Heart left ventricle (tissue), 16 donors: ENCODE measurements around the gene CRIM1. TPM values are rescaled to one million over a fixed set of nuclear protein-coding genes. Genes with fewer than 3 reads are reported as not detected.

Source experiments
- ATAC-seq, 4 donors: fragments of 200-7000 bp; cut with Tn5 transposase; one replicate each; pipeline ENCODE4 v1.9.1; 2020 to 2022; ENCODE audit warnings: moderate library complexity in 4 of 4, mild to moderate bottlenecking in 3 of 4, moderate number of reproducible peaks in 1 of 4
- DNase-seq, 5 donors: peaks; one replicate each; pipeline ENCODE4 v3.0.0-alpha.2; 2020
- H3K27ac ChIP-seq, 12 donors: fragments of 200-600 bp; sonication (generic) in 4 of 12; one replicate each; pipeline versions ENCODE4 v1.5.0 to v1.8.0; 2016 to 2022; ENCODE audit warnings: mild to moderate bottlenecking in 2 of 12
- H3K27me3 ChIP-seq, 9 donors: fragments of 200-600 bp; sonication (generic) in 2 of 9; one replicate each; pipeline versions ENCODE4 v1.5.1 to v1.8.0; 2016 to 2022; ENCODE audit warnings: mild to moderate bottlenecking in 3 of 9
- H3K36me3 ChIP-seq, 9 donors: fragments of 200-600 bp; sonication (generic) in 2 of 9; one replicate each; pipeline versions ENCODE4 v1.5.0 to v1.8.0; 2018 to 2022; ENCODE audit warnings: mild to moderate bottlenecking in 2 of 9
- H3K4me1 ChIP-seq, 12 donors: fragments of 200-600 bp; sonication (generic) in 4 of 12; one replicate each; pipeline versions ENCODE4 v1.5.0 to v1.8.0; 2016 to 2022; ENCODE audit warnings: mild to moderate bottlenecking in 3 of 12
- H3K4me3 ChIP-seq, 12 donors: fragments of 200-600 bp; sonication (generic) in 4 of 12; one replicate each; pipeline versions ENCODE4 v1.5.0 to v1.8.0; 2017 to 2022; ENCODE audit warnings: mild to moderate bottlenecking in 9 of 12, moderate library complexity in 4 of 12
- H3K9me3 ChIP-seq, 12 donors: fragments of 200-600 bp; sonication (generic) in 4 of 12; one replicate each; pipeline versions ENCODE4 v1.5.0 to v1.8.0; 2016 to 2022; ENCODE audit warnings: mild to moderate bottlenecking in 1 of 12
- CTCF ChIP-seq, 12 donors: fragments of 200-600 bp; sonication (generic) in 4 of 12; IDR thresholded peaks; one replicate each; pipeline versions ENCODE4 v1.5.0 to v1.8.0; 2018 to 2022; ENCODE audit warnings: antibody characterized with exemption in 12 of 12, mild to moderate bottlenecking in 5 of 12
- POLR2A ChIP-seq, 2 donors: fragments of 450-650 bp; IDR thresholded peaks; one replicate each; pipeline ENCODE4 v1.6.1; 2017; ENCODE audit warnings: antibody characterized with exemption in 2 of 2, mild to moderate bottlenecking in 2 of 2, moderate library complexity in 2 of 2
- whole genome bisulfite sequencing, 4 donors: extraction: QIAGEN DNeasy Blood & Tissue Kit in 2 of 4; methylation state at CpG; one replicate each; pipeline versions ENCODE4 v1.1.5 to v1.1.7; 2013 to 2018; 5-methylcytosine and 5-hydroxymethylcytosine counted together
- intact Hi-C, 10 donors: fragments of 100-400 bp; cut with DNase I; formaldehyde crosslinking; loops; one replicate each; pipeline versions ENCODE4 v1.11.1 to v1.14.2; 2022
- polyA plus RNA-seq, 2 donors: library from polyadenylated mRNA; stranded (reverse); fragments of 200-250 nt; gene quantifications; one replicate each; pipeline ENCODE4 v1.2.3, GENCODE V29; 2013
- total RNA-seq, 9 donors: library from RNA; depleted of rRNA in 2 of 9; stranded (reverse); fragments of >200 nt in 2 of 9; fragmentation: NEBNext Ultra II Directional in 3 of 9; extraction: Animal tissue kit (Norgen Biotek cat#: 25700) in 3 of 9; gene quantifications; one replicate each; pipeline versions ENCODE4 v1.1.0 to v1.2.4, GENCODE V29; 2016 to 2023
- donor health status: ischemic (EF 13 %, LVEDD 7.1; RV severe dilation, severe dysfunction).
- donor health status: healthy with polysubstance abuse.
- donor health status: DM: no; HTN: yes; CAD: no.
- donor health status: DM: no; HTN: no; CAD: no.
- donor health status: ischemic (EF 25% LVEDD 6.9; RV normal size, moderate dysfunction).
- donor health status: ischemic (EF 25% LVEDD 5.7; RV mildly dilated, moderate dysfunction).
- donor health status: healthy.
- donor health status: DM: yes; HTN: yes; CAD: no.
- donor health status: ischemic (EF 35%, LVEDD 5.7; RV mildly dilated, moderate dysfunction).
- donor health status: nonischemic (EF 11% LVEDD 7.7; RV severe dilation, severe dysfunction).
- donor health status: DM: yes; HTN: yes; CAD: no.
- donor health status: PGD.
- donor health status: ischemic (EF 29% LVEDD 5.4; RV normal size, mild dysfunction).
- donor health status: nonischemic (EF 23%, LVEDD 6.1; RV moderate dilation, normal function).

CRIM1 gene
- total and polyA plus RNA-seq, 11 donors: 14.7 to 120 (median 81.8) TPM

GRCh38 chr2:36512705-36513104 is 157.1 kb downstream of the CRIM1 start:
- WGBS, 4 donors: 73 to 80% (median 78%) methylated on average over 3 of the region's 3 CpGs
- ATAC-seq: no peak
- TF ChIP-seq POLR2A (IDR thresholded peaks at IDR 0.05) (no peak), CTCF (IDR thresholded peaks at IDR 0.05) (no peak)

GRCh38 chr2:36513661-36514060 is 158.1 kb downstream of the CRIM1 start:
- WGBS, 4 donors: 94 to 100% (median 97%) methylated on average over 2 of the region's 2 CpGs
- H3K4me3 ChIP-seq: no peak overlapping the region

More at GRCh38 chr2:36512705-36513104, 157.1 kb downstream of the CRIM1 start:
- Histone ChIP-seq H3K27ac (no peak overlapping the region), H3K4me3 (no peak overlapping the region), H3K4me1 (no peaks in the 10 kb centered on the region), H3K9me3 (no peaks in the 10 kb centered on the region), H3K36me3 (peaks cover 0 to 99% (median 64%) of the 10 kb centered on the region in 9 donors), H3K27me3 (no peaks in the 10 kb centered on the region)
- intact Hi-C loops: loop anchor here in 3 of 10 donors (10.0 kb wide), 1 partner anchor 152 kb away; no protein-coding TSS in a partner anchor
- DNase-seq: no peak

GRCh38 chr2:36515538-36515937 is 160.0 kb downstream of the CRIM1 start:
- WGBS, 4 donors: 95 to 96% (median 96%) methylated on average over 7 of the region's 7 CpGs
- Histone ChIP-seq H3K36me3 (peaks cover 2 to 100% (median 88%) of the 10 kb centered on the region in 9 donors), H3K9me3 (no peaks in the 10 kb centered on the region), H3K4me1 (peaks cover 0 to 1% (median 0%) of the 10 kb centered on the region in 12 donors), H3K27me3 (no peaks in the 10 kb centered on the region), H3K27ac (no peak overlapping the region), H3K4me3 (no peak overlapping the region)
- ATAC-seq (no peak), DNase-seq (no peak)
- intact Hi-C loops: loop anchor here in 3 of 10 donors (10.0 kb wide), 1 partner anchor 149 kb away; no protein-coding TSS in a partner anchor
- no peak for TF ChIP-seq POLR2A (IDR thresholded peaks at IDR 0.05)
- TF ChIP-seq CTCF (IDR thresholded peaks at IDR 0.05): no peak

More at GRCh38 chr2:36513661-36514060, 158.1 kb downstream of the CRIM1 start:
- ATAC-seq: no peak
- DNase-seq: no peak
- TF ChIP-seq CTCF (IDR thresholded peaks at IDR 0.05): no peak
- TF ChIP-seq POLR2A (IDR thresholded peaks at IDR 0.05): no peak
- Histone ChIP-seq H3K36me3 (peaks cover 0 to 100% (median 73%) of the 10 kb centered on the region in 9 donors), H3K4me1 (no peaks in the 10 kb centered on the region), H3K27ac (no peak overlapping the region), H3K9me3 (no peaks in the 10 kb centered on the region), H3K27me3 (no peaks in the 10 kb centered on the region)
- intact Hi-C loops: loop anchor here in 3 of 10 donors (10.0 kb wide), 1 partner anchor 151 kb away; no protein-coding TSS in a partner anchor

- Histone ChIP-seq H3K36me3 (peaks cover 2 to 100% (median 94%) of the 10 kb centered on the region in 9 donors), H3K27me3 (no peaks in the 10 kb centered on the region), H3K4me3 (no peak overlapping the region), H3K27ac (no peak overlapping the region), H3K9me3 (no peaks in the 10 kb centered on the region), H3K4me1 (peaks cover 0 to 3% (median 0%) of the 10 kb centered on the region in 12 donors)
- WGBS, 4 donors: 85 to 89% (median 86%) methylated on average over 8 of the region's 8 CpGs
- DNase-seq (no peak), ATAC-seq (no peak)
- intact Hi-C loops: loop anchor here in 3 of 10 donors (10.0 kb wide), 1 partner anchor 148 kb away; no protein-coding TSS in a partner anchor
- TF ChIP-seq CTCF (IDR thresholded peaks at IDR 0.05) (no peak), POLR2A (IDR thresholded peaks at IDR 0.05) (no peak)
These were observed 160.7 kb downstream of the CRIM1 start for GRCh38 chr2:36516136-36516870.
